Heart right ventricle (tissue), 16 donors: ENCODE data around the gene SLC25A18. TPM values are rescaled to one million over a fixed set of nuclear protein-coding genes. Genes with fewer than 3 reads are reported as not detected.

ENCODE experiments used
- ATAC-seq, 8 donors: fragments of 200-7000 bp; cut with Tn5 transposase; one replicate each; pipeline ENCODE4 v1.9.1; 2020; ENCODE audit warnings: mild to moderate bottlenecking in 8 of 8, moderate library complexity in 8 of 8, moderate number of reproducible peaks in 1 of 8
- DNase-seq, 2 donors: peaks; one replicate each; pipeline ENCODE4 v3.0.0-alpha.2; 2020
- H3K27ac ChIP-seq, 10 donors: fragments of 200-600 bp; sonication (generic) in 2 of 10; one replicate each; pipeline versions ENCODE4 v1.5.0 to v1.8.0; 2020 to 2022; ENCODE audit warnings: mild to moderate bottlenecking in 3 of 10
- H3K27me3 ChIP-seq, 7 donors: fragments of 200-600 bp; one replicate each; pipeline ENCODE4 v1.8.0; 2021 to 2022; ENCODE audit warnings: mild to moderate bottlenecking in 2 of 7
- H3K36me3 ChIP-seq, 9 donors: fragments of 200-600 bp; sonication (generic) in 1 of 9; one replicate each; pipeline versions ENCODE4 v1.5.0 to v1.8.0; 2020 to 2022; ENCODE audit warnings: mild to moderate bottlenecking in 2 of 9
- H3K4me1 ChIP-seq, 9 donors: fragments of 200-600 bp; sonication (generic) in 1 of 9; one replicate each; pipeline versions ENCODE4 v1.5.0 to v1.8.0; 2020 to 2022; ENCODE audit warnings: mild to moderate bottlenecking in 4 of 9
- H3K4me3 ChIP-seq, 10 donors: fragments of 200-600 bp; sonication (generic) in 2 of 10; one replicate each; pipeline versions ENCODE4 v1.5.0 to v1.8.0; 2020 to 2022; ENCODE audit warnings: mild to moderate bottlenecking in 7 of 10, moderate library complexity in 2 of 10
- H3K9me3 ChIP-seq, 11 donors: fragments of 200-600 bp in 10 of 11; sonication (generic) in 2 of 11; one replicate each; pipeline versions ENCODE4 v1.5.0 to v1.8.0; 2013 to 2022; ENCODE audit warnings: mild to moderate bottlenecking in 2 of 11, control low read depth in 1 of 11, moderate library complexity in 1 of 11
- CTCF ChIP-seq, 9 donors: fragments of 200-600 bp; sonication (generic) in 2 of 9; IDR thresholded peaks; one replicate each; pipeline versions ENCODE4 v1.5.0 to v1.8.0; 2021 to 2022; ENCODE audit warnings: antibody characterized with exemption in 9 of 9, mild to moderate bottlenecking in 5 of 9, moderate library complexity in 1 of 9
- WGBS, 2 donors: extraction: QIAGEN DNeasy Blood & Tissue Kit; methylation state at CpG; one replicate each; pipeline ENCODE4 v1.1.7; 2013; ENCODE audit warnings: inconsistent platforms in 1 of 2; 5-methylcytosine and 5-hydroxymethylcytosine counted together
- intact Hi-C, 10 donors: fragments of 100-400 bp; cut with DNase I; formaldehyde crosslinking; loops; one replicate each; pipeline versions ENCODE4 v1.11.1 to v1.14.2; 2022
- polyA plus RNA-seq, 2 donors: library from polyadenylated mRNA; stranded (reverse); fragments of 200-250 nt; gene quantifications; one replicate each; pipeline ENCODE4 v1.2.3, GENCODE V29; 2013
- total RNA-seq, 10 donors: library from RNA; stranded (reverse); fragmentation: NEBNext Ultra II Directional in 3 of 10; extraction: Animal tissue kit (Norgen Biotek cat#: 25700) in 3 of 10; gene quantifications; one replicate each; pipeline versions ENCODE4 v1.2.1 to v1.2.4, GENCODE V29; 2021 to 2023
- donor health status: Arrhythmogenic right ventricular cardiomyopathy.
- donor health status: ischemic (EF 13 %, LVEDD 7.1; RV severe dilation, severe dysfunction).
- donor health status: healthy with polysubstance abuse.
- donor health status: DM: no; HTN: yes; CAD: no.
- donor health status: DM: no; HTN: no; CAD: no.
- donor health status: ischemic (EF 25% LVEDD 6.9; RV normal size, moderate dysfunction).
- donor health status: ischemic (EF 25% LVEDD 5.7; RV mildly dilated, moderate dysfunction).
- donor health status: healthy.
- donor health status: DM: yes; HTN: yes; CAD: no.
- donor health status: Ischemic cardiomyopathy.
- donor health status: ischemic (EF 35%, LVEDD 5.7; RV mildly dilated, moderate dysfunction).
- donor health status: nonischemic (EF 11% LVEDD 7.7; RV severe dilation, severe dysfunction).
- donor health status: DM: yes; HTN: yes; CAD: no.
- donor health status: PGD.
- donor health status: ischemic (EF 29% LVEDD 5.4; RV normal size, mild dysfunction).
- donor health status: nonischemic (EF 23%, LVEDD 6.1; RV moderate dilation, normal function).

SLC25A18 gene
- total and polyA plus RNA-seq, 12 donors = 0.65 to 13.6 (median 1.1) TPM

DNA sequence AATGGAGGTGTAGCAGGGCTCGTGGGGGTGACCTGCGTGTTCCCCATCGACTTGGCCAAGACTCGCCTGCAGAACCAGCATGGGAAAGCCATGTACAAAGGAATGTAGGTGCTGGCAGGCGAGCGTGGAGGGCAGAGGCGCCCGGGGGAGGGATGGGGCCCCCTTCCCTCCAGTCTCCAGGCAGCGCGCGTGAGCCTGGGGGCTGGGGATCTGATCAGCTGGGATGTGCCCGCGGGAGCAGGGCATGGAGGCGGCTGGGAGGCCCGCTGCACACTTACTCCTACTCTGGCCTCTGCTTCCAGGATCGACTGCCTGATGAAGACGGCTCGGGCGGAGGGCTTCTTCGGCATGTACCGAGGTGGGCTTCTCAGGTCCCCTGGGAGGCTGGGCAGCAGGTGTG, 17.8 kb downstream of the SLC25A18 start:
- DNase-seq (no peak), ATAC-seq (peak in 1 of 8 donors; percentile 20)

DNA sequence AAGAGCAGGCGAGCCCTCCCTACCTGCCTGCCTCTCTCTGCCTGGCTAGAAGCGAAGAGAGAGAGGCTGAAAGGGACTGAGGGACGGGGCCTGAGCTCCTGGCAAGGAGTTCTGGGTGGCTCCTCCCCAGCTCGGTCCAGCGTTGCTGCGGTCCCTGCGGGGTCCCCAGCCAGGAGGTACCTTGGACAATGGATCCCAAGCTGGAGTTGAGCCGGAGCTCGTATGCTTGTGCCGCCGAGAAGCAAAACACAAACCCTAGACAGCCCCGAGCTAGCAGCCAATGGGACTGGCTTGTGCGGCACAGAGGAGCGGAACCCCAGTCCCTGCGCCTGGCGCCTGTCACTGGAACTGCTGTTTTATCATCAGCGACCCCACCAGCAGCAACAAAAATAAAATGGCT, 18.3 kb downstream of the SLC25A18 start:
- intact Hi-C loops = no loop called here
- H3K4me3 ChIP-seq = no peak overlapping the region
- H3K9me3 ChIP-seq = no peaks in the 10 kb centered on the region
- no peak overlapping the region for H3K27ac ChIP-seq
- H3K36me3 ChIP-seq = no peaks in the 10 kb centered on the region
- WGBS, 2 donors = 83 to 87% methylated on average over 17 of the region's 17 CpGs
- TF ChIP-seq CTCF (IDR thresholded peaks at IDR 0.05) = no peak
- no peaks in the 10 kb centered on the region for H3K27me3 ChIP-seq
- DNase-seq (no peak), ATAC-seq (peak in 1 of 8 donors; percentile 15)
- H3K4me1 ChIP-seq = peaks cover 0 to 9% (median 0%) of the 10 kb centered on the region in 9 donors

More for the DNA sequence above, 17.8 kb downstream of the SLC25A18 start:
- Histone ChIP-seq H3K9me3 (no peaks in the 10 kb centered on the region), H3K4me1 (peaks cover 0 to 7% (median 0%) of the 10 kb centered on the region in 9 donors), H3K27ac (no peak overlapping the region), H3K36me3 (no peaks in the 10 kb centered on the region), H3K27me3 (no peaks in the 10 kb centered on the region), H3K4me3 (no peak overlapping the region)
- TF ChIP-seq CTCF (IDR thresholded peaks at IDR 0.05) = no peak
- WGBS, 2 donors = 79 to 80% methylated on average over 21 of the region's 21 CpGs
- intact Hi-C loops = no loop called here

- 90% methylated on average over 10 of the region's 10 CpGs for WGBS, 2 donors
- intact Hi-C loops = no loop called here
- Histone ChIP-seq H3K27ac (no peak overlapping the region), H3K9me3 (no peaks in the 10 kb centered on the region), H3K4me3 (no peak overlapping the region), H3K27me3 (no peaks in the 10 kb centered on the region), H3K4me1 (peaks cover 0 to 9% (median 0%) of the 10 kb centered on the region in 9 donors), H3K36me3 (no peaks in the 10 kb centered on the region)
- DNase-seq (no peak), ATAC-seq (no peak)
- no peak for TF ChIP-seq CTCF (IDR thresholded peaks at IDR 0.05)
Measured at GRCh38 chr22:17583151-17583550, 19.9 kb downstream of the SLC25A18 start.

DNA sequence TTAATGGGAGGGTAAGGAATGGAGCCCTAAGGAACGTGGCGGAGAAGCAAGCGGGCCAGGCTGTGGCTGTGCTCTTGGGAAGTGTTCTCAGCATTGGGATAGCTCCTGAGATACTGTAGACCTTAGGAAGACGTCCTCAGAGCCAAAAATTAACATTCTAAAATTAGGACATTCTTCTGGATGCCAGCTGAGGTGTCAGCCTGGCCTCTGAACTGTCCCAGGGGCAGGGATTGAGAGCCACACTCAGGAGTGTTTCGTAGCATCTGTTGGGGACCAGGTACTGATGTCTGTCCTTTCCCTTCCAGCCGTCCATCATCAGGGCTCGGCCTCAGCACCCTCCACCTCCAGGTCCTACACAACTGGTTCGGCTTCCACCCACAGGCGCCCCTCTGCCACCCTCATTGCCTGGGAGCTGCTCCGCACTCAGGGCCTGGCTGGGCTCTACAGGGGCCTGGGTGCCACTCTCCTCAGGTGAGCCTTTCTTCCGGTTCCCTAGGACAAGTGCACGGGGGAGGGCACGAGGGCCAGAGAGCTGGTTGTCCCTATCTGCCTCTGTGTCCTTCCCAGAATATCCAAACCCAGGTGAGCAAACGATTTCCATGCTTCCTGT, 23.6 kb downstream of the SLC25A18 start:
- Histone ChIP-seq H3K4me1 (peaks cover 0 to 8% (median 0%) of the 10 kb centered on the region in 9 donors), H3K9me3 (no peaks in the 10 kb centered on the region), H3K36me3 (peaks cover 0 to 30% (median 13%) of the 10 kb centered on the region in 9 donors), H3K27ac (no peak overlapping the region), H3K27me3 (no peaks in the 10 kb centered on the region), H3K4me3 (no peak overlapping the region)
- intact Hi-C loops = no loop called here
- DNase-seq (no peak), ATAC-seq (peak in 5 of 8 donors; percentile 22 to 41 (median 28))
- 84% methylated on average over 14 of the region's 14 CpGs for WGBS, 2 donors
- TF ChIP-seq CTCF (IDR thresholded peaks at IDR 0.05) = no peak
